CD4-positive, alpha-beta T cell treated with Interleukin-15 for 1 hour (primary cell): ENCODE measurements around the gene AK5.

ENCODE experiments used
- DNase-seq: peaks from one replicate; pipeline ENCODE4 v3.0.0-alpha.2; 2020

AK5 gene

DNA sequence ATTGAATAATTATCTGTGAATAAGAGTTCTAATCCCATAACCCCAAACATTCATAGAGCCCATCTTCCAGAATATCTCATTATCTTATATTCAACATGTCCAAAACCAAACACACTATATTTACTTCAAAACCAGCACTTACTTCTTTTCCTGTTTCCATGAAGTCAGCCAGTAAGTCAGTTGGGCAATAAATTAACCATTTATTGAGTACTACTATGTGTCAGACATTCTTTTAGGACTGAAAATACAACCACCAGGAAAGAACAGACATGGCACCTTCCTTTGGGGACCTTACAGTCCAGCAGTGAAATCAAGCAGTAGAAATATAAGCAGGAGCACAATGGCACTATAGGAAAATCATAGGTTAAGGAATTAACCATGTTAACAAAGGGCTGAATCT lies 8.8 kb downstream of the AK5 start:
- no peak for DNase-seq

DNA sequence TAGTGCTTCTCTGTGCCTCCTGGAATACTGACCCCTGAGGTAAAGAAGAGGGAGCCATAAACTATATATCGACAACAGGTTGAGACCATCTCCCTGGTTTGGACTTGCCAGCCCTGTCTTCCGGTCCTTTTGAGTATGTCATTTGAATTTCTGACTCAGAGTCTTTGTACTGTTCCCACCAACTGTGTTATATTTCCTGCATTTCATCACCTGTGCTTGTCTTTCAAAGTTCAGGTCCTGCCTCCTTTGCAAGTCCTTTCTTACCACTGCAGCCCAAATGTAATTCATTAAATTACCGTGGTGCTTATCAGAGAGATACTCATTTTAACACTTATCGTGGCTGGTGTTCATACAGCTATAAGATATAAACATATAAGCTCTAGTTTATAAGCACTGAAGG lies 10.7 kb downstream of the AK5 start:
- DNase-seq, result no peak

DNA sequence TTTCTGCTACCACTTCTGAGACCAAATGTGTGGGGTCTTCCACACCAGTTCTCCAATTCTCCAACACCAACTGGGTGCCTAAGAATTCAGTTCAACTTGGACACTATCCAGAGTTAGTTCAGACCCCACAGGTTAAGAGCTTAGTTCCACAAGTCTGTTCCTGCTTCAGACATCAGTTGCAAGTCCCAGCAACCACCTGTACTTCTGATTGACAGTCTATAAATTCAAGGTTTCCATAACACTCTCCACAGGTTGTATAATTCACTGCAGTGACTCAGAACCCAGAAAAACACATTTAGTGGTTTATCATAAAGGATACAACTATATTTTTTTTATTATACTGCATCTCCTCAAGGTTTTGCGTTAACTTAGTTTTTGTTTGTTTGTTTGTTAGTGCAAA lies 18.7 kb downstream of the AK5 start:
- no peak for DNase-seq

DNA sequence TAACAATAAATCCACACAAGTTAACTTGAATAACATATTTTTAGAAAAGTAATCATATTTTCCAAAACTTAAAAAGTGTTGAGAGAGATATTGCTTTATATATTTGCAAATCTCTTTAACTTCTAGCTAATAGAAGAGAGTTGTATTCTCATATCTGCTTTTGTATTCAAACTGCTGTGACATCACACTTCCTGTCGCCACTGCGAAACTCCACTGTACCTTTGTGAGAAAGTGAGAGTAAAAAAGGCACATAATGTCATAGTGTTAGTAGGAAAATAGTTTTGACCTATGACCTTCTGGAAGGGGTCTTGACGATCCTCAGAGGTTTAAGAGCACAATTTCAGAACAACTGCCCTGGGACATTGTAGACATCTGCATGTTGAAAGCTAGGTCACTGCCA lies 21.6 kb downstream of the AK5 start:
- no peak for DNase-seq

DNA sequence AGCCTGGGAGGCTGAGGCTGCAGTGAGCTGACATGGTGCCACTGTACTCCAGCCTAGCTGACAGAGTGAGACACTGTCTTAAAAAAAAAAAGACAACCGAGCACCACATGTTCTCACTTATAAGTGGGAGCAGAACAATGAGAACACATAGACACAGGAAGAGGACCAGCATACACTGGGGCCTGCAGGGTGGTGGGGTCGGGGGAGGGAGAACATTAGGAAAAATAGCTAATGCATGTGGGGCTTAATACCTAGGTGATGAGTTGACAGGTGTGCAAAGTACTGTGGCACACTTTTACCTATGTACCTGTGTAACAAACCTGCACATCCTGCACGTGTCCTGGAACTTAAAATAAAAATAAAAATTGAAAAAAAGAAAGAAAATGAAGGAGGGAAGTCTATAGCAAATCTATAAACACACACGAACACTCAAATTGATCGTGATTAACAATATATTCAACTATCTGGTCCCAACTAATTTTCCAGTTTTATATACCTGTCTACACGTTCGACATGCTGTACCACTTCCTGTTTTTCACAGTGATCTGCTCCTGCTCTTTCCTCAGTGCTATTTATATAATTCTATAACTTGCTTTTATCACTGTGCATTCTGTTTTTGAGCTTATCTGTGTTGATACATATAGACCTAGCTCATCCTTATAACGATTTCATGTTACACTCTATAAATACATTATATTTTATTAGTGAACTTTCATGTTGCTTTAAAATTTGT lies 27.2 kb downstream of the AK5 start:
- no peak for DNase-seq

DNA sequence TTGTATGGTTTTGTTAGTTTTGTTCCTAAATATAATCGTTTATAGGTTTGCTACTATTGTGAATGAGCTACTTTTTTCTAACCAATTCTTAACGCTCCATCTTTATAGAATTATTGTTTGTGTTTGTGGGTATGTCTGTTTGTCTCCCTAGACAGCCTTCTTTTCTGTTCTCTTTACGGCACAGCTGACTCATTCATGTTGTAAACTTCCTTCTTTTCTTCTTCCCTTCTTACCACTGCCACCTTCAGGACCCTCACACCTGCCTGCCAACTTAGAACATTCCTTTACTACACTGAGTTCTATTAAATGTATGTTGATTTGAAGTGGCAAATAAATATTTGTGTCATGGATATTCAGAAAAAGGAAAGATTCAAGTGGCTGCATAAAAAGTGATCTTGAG lies 29.1 kb downstream of the AK5 start:
- no peak for DNase-seq

DNA sequence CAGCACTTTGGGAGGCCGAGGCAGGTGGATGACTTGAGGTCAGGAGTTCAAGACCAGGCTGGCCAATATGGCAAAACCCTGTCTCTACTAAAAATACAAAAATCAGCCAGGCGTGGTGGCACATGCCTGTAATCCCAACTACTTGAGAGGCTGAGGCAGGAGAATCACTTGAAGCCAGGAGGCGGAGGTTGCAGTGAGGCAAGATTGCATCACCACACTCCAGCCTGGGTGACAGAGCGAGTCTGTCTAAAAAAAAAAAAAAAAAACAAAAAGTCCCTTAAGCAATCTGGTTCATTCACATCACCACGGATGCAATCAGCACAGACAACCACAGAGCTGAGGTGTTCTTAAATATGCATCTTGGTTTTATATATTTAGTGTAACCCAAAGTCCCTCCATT lies 30.5 kb downstream of the AK5 start:
- peak; percentile 31 for DNase-seq

DNA sequence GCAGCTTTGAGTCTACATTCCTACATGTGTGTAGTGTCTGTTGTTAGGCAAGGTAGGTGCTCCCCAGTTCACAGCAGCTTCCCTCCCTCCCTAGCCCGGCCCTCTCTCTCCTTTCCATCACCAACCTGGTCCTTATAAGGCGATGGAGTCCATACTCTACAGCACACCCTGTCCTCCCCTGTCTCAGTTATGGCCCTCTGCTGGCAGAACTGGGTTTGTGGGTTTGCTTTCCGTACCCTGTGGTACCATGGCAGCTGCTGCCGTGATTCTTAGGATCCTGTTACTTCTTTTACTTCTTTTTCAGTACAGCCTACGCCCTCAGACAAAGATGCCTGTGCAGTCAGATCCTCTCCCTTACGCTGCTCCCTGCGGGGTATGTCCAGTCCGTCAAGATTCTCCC lies 31.7 kb downstream of the AK5 start:
- peak; percentile 18 for DNase-seq

DNA sequence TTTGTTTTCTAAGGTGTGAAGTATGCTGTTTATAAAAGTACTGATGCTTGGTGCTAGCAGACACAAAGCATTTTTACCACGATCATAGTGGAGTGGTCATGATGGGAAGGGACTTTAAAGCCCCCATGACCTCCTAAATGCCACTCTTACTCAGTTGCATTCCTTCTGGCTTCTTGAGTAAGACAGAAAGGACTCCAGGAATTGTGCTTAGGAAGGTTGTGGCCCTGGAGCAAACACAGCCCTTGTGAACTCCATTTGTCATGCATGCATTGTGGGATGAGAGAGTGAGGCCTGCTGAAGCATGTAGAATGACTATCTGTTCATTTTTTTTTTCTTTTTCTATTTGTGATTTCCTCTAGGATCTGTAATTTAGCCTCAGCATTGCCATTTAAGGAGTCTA lies 34.2 kb downstream of the AK5 start:
- DNase-seq, result no peak

DNA sequence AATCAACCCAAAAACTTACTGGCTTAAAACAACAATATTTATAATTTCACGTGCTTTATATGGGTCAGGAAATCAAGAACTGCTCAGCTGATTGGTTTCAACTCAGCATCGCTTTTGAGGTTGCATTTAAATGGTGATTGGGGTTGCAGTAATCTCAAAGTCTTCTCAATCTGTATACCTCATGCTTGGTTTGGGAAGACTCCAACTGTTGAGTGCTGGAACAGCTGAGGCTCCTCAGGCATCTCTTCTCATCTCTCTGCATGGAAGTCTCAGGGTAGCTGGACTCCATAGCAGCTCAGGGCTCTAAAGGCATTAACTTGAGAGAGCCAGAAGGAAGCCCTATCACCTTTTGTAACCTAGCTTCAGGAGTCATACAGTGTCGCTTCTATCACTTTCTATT lies 35.1 kb downstream of the AK5 start:
- no peak for DNase-seq

DNA sequence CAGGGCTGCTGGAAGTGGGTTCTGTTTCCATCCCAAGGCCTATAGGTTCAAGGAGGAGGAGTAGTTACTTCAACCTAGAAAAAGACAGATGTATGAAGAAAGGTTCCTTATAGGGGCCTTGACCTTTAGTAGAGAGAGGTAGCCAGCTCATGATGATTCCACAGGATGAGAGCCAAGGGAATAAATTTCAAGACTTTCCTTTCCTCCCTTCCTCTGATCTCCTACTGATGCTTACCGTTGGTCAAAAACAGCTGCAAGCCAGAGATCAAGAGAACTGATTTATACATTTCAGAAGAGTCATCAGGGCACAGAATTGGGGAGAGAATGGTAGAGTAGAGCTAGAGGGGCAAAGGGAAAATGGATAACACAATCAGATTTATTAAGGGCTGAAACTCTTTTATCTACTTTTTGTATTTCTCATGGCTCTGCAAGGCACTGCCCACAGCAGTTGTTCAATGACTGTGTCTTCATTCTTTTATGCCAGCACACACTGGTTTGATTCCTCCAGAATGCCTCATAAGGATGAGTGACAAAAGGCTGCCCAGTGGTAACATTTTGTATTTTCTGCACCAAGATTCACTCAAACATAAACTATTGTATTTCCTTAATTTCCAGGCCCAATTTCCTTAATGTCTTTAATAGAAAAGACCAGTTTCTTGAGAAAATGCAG lies 37.4 kb downstream of the AK5 start:
- no peak for DNase-seq

DNA sequence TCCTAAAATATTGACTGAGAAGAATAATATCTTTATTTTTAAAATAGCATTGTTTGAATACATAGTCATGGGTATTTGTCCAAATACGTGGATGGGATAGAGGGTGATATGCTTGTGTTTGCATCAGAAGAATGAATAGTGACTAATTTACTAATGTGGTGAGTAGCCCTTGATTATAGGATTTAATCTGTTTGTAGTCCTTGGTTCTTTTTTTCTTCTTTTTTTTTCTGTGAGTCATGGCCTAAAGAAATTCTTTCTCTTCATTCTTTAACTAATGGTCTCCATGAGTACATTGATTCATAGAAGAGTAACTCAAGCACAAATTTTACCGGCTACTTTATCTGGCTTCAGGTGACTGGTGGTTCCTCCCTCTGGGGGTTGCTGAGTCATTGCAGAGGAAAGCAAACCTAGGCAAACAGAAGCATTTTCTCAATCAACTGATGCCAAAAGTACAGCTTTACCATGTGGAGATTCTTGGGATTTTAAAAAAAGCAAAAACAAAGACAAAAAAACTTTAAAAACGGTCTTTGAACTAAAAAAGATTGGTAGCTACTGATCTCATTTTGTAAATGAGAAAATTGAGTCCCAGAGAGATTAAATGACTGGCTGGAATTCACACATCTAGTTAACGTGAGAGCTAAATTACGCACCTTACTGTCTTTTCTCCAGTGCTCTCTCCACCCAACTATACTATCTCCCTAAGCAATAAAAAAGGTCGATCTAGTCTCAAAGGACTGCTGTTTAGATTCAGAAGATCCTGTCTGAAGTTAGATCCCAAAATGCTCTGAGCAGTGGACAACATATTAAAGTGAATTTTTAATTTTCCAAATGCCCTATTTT lies 40.5 kb downstream of the AK5 start:
- no peak for DNase-seq

DNA sequence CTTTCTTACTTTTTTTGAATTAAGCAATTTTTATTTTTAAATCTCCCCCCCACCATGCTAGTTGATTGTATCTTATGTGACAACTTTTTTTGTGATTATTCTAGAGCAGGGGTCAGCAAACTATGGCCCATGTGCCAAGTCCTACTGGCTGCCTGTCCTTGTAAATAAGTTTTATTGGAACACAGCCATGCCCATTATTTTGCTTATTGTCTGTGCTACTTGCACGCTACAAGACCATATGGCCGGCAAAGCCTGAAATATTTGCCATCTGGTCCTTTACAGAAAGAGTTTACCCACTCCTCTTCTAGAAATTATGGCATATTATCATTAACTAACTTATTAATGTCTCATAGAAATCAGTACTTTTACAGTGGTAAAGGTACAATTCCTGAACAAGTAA lies 51.7 kb downstream of the AK5 start:
- no peak for DNase-seq

DNA sequence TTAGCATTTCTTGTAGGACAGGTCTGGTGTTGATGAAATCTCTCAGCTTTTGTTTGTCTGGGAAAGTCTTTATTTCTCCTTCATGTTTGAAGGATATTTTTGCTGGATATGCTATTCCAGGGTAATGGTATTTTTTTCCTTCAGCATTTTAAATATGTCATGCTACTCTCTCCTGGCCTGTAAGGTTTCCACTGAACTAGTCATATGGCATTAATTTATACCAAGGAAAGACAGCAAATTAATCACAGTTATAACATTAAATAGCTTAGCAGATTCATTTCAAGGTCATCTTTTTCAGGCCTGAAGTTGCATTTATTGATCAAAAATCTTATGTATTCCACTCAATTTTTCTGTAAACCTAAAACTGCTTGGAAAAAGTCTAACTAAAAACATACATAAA lies 54.9 kb downstream of the AK5 start:
- DNase-seq, result no peak

DNA sequence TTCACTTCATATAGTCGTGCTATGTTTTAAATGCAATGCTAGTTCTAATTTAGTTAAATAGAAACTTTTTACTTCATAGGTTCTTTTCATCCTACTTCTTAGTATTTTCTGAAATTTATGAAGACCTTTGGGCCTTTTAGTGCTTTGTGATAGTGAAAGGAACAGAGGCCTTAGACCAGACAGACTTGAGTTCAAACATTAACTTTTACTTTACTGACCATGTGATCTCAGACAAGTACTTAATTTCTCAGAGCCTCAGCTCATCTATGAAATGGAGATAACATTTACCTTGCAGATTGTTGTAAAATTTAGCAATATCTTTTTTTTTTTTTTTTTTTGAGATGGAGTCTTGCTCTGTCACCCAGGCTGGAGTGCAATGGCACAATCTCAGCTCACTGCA lies 57.5 kb downstream of the AK5 start:
- DNase-seq, result no peak

DNA sequence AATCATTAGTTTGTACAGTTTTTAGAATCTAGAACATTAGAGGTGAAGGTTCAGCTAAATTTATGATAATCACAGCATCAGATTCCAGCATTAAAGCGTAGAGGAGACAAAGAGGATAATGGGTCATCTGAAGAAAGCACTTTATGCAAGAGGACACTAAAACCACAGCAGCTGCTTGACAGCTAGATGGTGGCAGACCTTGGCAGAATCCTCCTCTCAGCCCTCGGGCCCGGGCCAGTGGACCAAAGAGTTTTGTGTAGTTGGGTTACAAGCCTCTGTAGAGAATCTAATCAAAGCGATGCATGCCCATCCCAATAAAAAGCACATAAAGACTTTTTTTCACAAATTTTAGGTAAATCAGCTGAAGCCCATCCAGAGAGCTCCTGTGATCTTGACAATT lies 59.4 kb downstream of the AK5 start:
- DNase-seq, result no peak

DNA sequence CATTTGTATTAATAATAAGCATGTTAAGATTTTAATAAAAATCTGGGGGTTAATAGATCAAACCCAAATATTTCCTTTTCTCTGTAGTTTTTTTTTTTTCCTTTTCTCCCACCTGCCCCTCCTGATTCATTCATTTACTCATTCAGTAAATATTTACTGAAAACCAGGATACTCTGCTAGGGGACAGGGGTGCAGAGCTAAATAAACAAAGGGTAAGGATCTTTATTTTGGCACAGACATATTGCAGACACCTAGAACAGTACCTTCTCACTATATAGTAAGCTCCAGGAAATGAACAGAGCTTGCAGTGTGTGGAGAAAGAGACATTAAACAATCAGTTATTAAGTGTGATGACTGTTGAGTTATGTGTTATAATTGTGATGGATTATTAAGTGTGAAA lies 60.9 kb downstream of the AK5 start:
- DNase-seq, result no peak

DNA sequence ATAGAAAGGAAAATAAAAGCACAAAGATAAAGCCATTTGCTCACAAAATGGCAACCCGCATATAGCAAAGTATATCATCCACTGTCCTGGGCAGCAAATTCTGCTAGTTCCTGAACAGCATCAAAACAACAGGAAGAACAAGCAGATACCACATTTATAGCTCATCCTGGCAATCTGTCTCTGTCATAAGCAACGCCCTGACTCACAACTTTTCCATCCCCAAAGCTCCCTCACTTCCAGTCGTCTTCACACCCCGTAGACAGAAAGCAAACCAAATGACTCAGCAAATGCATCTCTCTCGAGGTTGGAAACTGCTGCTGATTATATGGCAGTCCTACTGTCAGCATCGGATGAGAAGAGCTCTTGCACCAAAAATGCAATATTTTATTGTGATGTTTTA lies 65.8 kb downstream of the AK5 start:
- DNase-seq, result no peak

DNA sequence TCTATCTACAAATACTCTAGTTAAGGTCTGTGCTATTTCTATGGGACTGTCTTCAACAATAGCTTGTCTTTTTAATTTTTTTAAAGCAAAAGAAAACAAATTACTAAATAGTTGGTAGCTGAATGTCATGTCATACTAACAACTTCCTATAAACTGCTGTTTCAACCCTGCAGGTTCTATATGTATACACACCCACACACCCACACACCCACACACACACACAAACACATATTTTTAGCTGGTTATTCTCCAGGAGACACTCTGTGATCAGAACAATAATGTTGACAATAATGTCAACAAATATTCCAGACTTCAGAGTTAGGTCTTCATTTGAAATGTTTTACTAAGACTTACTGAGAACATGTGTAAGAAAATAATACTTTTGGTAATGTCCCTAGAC lies 66.7 kb downstream of the AK5 start:
- DNase-seq, result no peak

DNA sequence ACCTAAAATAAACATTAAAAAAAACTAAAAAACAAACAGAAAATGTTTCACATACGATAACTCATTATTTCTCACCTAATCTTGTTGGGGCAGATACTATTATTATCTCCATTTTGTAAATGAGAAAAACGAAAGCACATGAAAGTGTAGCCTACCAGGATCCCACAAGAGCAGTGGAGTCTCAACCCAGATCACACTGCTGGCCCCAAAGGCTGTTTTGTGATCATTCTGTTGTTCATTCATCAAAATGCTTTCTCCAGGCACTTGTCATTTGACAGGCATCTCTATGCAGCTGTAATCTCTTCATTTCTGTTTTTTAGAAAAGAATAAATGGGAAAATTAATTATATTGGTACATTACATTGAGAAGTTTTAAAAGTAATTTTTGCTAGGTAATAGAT lies 67.5 kb downstream of the AK5 start:
- no peak for DNase-seq

DNA sequence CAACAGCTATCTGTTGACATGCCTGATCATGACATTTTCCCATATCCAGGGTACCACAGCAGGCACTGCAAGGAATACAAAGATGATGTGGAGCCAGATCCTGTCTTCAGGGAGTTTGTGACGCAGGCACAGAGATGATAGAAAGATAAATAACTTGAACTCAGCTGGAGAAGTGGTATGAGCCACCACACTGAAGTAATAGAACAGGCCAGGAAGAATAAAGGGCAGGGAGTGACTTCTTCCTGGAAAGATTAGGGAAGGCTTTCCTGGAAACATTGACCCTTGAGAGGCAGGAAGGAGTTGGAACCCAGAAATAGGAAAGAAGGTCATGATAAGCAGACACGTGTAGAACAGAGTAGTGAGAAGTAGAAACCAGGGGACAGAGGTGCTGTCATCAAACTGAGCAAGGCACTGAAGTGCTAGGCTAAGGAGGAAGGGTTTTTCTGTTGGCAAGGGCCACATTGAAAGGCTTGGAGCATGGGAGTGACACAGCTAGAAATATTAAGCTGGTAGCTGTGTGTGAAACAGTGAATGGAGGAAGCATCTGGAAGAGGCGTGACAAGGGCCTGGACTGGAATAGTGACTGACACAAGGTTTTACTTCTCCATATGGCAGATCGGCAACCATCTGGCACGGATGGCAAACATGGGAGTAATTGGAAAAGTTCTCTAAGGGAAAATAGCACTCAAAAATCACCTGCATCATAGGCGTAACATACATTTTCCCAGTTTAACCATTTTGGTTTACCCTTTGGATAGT lies 68.4 kb downstream of the AK5 start:
- DNase-seq, result no peak

DNA sequence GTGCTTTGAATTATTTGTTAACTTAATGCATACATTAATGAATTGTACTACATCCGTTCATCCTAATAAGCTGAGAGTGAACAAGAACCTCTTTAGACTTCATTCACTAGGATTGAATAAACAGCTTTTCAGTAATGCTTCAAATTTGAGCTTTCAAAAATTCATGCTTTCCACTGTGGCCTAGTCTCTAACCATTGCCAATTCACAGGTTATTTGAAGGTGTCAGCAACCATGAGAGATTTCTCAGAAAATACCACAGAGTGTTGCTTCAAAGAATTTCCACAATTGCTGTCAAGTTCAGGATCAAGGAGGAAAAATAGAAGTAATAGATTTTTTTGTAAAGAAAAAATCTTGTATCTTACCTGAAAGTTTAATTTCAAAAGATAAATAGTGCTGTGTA lies 72.7 kb downstream of the AK5 start:
- no peak for DNase-seq

DNA sequence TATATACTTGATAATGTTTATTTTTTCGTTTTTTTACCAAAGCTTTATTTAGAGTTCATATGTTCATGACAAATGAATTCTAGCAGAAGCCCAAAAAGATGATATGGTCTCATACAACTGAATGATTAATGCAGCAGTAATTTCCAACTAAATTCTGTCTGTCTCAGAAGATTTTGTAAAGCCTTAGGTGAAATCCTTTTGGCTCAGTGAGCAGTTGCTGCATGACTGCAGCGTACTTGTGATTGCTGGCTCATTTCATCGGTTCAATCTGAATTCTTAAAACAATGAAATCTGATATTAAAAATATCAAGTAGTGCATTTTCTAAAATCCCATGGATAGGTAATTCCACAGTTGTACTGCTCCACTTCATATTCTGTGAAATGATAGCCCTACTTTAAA lies 73.2 kb downstream of the AK5 start:
- no peak for DNase-seq
